IMR-90 (cell line): ENCODE results near the gene WEE1.

ENCODE experiments used
- CEBPB ChIP-seq: IDR thresholded peaks from 2 replicates; pipeline ENCODE4 v1.6.1; 2012; ENCODE audit warnings: low read depth, low read length, improper control_type of control experiment
- CTCF ChIP-seq: conservative IDR thresholded peaks from 2 replicates; pipeline ENCODE4 v1.5.1; 2012; ENCODE audit warnings: mild to moderate bottlenecking, low read depth, low read length, improper control_type of control experiment
- FOS ChIP-seq: fragments of 150-350 bp; IDR thresholded peaks from 2 replicates; pipeline ENCODE4 v1.6.1; 2016; ENCODE audit warnings: low read depth, low read length
- MAZ ChIP-seq: IDR thresholded peaks from 2 replicates; pipeline ENCODE4 v1.6.1; 2012; ENCODE audit warnings: low read depth, mild to moderate bottlenecking, low read length, improper control_type of control experiment, moderate library complexity, borderline replicate concordance
- POLR2A ChIP-seq: IDR thresholded peaks from 2 replicates; pipeline ENCODE4 v1.6.1; 2012; ENCODE audit warnings: mild to moderate bottlenecking, low read depth, low read length
- RAD21 ChIP-seq: IDR thresholded peaks from 2 replicates; pipeline ENCODE4 v1.6.1; 2012; ENCODE audit warnings: low read length, improper control_type of control experiment
- RCOR1 ChIP-seq: IDR thresholded peaks from 2 replicates; pipeline ENCODE4 v1.6.1; 2012; ENCODE audit warnings: mild to moderate bottlenecking, low read length, improper control_type of control experiment; ENCODE audit not compliant: insufficient replicate concordance
- RFX5 ChIP-seq: IDR thresholded peaks from 2 replicates; pipeline ENCODE4 v1.8.0; 2012; ENCODE audit warnings: low read depth, mild to moderate bottlenecking, low read length, moderate library complexity
- SMC3 ChIP-seq: fragments of 150-350 bp; IDR thresholded peaks from 2 replicates; pipeline ENCODE4 v1.6.1; 2016; ENCODE audit warnings: low read depth, mild to moderate bottlenecking, antibody characterized with exemption, low read length, moderate library complexity
- TF ChIP-seq, protein P1 (sequence below): fragments of 150-350 bp; IDR thresholded peaks from 2 replicates; pipeline ENCODE4 v1.6.1; 2017; ENCODE audit warnings: mild to moderate bottlenecking, antibody characterized with exemption, low read length, low read depth

DNA sequence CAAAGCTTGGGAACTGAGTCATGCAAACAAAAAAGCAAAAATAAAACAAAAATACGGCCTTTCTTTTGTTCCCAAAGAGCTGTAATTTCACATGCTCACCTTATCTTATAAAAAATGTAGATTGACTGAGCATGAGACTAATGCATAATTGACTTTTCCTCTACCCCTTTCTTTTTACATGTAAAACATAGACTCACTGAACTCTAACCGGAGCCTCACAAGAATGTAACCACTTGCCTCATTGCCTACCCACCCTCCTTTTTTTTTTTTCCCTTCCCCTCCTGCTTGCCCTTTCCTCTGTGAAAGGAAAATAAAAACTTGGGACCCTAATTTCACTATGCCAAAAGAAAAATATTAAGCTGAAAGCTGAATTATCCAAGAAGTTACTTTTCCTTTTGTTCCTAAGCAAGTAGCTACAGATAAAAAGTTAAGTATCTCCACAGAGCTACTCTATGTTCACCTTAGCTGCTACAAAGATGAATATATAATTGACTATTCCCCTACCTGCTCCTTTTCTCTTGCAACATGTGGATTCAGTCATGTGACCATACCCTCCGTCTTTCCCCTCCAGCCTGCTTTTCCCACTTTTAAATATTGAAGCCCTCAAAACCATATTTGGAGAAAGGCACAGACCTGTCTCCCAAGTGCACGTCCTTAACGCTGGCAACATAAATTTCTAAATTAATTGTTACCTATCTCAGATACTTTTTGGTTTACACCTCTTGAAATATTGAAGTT is 39.6 kb upstream of the WEE1 start:
- TF ChIP-seq POLR2A (no peak), CTCF (no peak), CEBPB (no peak), RFX5 (no peak), RCOR1 (no peak), RAD21 (no peak), SMC3 (no peak), MAZ (no peak), FOS (no peak)
- TF ChIP-seq, protein P1, sequence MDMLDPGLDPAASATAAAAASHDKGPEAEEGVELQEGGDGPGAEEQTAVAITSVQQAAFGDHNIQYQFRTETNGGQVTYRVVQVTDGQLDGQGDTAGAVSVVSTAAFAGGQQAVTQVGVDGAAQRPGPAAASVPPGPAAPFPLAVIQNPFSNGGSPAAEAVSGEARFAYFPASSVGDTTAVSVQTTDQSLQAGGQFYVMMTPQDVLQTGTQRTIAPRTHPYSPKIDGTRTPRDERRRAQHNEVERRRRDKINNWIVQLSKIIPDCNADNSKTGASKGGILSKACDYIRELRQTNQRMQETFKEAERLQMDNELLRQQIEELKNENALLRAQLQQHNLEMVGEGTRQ = no peak
